ENCODE results near the gene RAB42.
A peak's percentile ranks its signal among the peaks of the same experiment; 100 is the strongest.

The RAB42 gene

DNA sequence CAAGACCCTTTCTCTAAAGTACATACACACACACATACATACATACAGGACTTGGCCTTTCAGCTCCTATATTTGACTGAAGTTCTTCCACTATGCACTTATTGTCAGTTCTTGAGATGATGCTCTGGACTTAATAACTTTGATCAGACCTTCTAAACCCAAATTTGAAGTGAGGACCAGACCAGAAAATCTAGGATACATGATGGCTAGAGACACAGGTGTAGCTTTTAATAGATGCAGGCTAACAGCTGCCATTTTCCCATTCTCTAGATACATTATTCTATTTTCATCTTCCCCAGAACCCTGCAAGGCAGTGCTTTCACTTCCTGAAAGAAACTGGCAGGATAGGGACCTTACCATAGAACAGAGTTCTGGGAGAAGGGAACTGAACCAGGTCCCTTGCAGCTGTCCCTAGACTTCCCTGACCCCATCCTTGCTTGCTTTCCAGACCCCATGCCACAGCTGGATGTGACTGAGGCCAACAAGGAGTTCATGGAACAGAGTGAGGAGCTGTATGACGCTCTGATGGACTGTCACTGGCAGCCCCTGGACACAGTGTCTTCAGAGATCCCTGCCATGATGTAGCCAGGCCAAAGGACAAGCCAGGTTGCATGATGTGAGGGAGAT is 14.9 kb upstream of the RAB42 start:
- H3K4me3 ChIP-seq (replicated peaks; ENCODE audit: low read depth, low read length), result no peak overlapping the region
- TF ChIP-seq, protein P1, sequence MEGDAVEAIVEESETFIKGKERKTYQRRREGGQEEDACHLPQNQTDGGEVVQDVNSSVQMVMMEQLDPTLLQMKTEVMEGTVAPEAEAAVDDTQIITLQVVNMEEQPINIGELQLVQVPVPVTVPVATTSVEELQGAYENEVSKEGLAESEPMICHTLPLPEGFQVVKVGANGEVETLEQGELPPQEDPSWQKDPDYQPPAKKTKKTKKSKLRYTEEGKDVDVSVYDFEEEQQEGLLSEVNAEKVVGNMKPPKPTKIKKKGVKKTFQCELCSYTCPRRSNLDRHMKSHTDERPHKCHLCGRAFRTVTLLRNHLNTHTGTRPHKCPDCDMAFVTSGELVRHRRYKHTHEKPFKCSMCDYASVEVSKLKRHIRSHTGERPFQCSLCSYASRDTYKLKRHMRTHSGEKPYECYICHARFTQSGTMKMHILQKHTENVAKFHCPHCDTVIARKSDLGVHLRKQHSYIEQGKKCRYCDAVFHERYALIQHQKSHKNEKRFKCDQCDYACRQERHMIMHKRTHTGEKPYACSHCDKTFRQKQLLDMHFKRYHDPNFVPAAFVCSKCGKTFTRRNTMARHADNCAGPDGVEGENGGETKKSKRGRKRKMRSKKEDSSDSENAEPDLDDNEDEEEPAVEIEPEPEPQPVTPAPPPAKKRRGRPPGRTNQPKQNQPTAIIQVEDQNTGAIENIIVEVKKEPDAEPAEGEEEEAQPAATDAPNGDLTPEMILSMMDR (IDR thresholded peaks at IDR 0.05; ENCODE audit: low read depth, low read length, missing control alignments), result no peak
- no peak for DNase-seq (ENCODE audit: extremely low read depth, low read depth)

DNA sequence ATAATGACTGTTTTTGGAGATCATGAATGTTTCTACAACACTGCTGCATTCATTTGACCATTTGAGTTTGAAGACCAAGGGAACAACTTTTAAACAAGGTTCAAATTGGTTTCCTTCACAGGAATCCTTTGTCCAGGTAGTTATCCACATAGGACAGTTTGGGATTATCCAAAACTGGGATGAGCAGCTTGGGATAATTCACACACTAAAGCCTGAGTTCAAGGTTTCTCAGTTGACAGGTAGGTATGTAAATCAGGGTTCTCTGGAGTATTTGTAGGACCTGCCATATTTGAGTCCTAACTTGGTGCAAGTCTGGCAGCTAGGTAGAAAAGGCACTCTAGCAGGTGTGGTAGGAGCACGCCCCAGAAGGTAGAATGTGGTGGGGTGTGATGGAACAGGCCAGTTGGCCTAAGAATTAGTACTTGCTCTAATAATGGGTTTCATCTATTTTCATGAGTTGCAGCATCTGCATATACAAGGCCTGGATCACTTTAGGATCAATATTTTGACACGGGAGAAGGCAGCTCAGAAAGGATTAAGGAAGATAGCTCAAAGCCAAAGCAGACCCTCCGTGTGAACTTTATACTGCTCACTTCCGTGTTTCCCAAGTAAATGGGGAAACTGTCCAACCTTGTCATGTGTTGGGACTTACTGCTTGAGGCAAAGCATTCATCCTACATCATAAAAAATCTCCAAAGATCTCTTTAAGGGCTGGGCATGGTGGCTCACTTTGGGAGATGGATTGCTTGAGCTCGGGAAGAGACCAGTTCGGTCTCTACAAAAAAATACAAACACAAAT is 14.1 kb upstream of the RAB42 start:
- TF ChIP-seq, protein P1 (IDR thresholded peaks at IDR 0.05; ENCODE audit: low read depth, low read length, missing control alignments), result no peak

DNA sequence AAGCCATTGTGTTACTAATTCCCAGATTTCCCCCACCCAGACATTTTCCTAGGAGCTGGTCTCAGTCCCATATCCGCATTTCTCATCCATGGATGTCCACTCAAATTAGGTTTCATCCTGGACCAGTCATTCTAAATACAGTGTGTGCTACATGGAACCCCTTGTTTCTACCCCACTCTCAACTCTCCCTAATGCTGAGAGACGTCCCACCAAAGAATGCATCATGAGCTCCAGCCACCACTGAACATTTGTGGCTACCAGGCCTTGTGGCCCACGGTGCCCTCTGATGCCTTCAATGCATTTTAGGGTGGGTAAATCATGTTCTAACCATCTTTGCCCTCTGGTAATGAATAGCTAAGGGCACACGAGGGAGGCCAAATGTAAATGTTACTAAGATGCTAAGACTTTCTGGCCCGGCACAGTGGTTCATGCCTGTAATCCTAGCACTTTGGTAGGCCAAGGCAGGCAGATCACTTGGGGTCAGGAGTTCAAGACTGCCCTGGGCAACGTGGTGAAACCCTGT is 13.3 kb upstream of the RAB42 start:
- H3K4me3 ChIP-seq (replicated peaks; ENCODE audit: low read depth, low read length), result peak overlapping the region; percentile 92
- TF ChIP-seq, protein P1 (IDR thresholded peaks at IDR 0.05; ENCODE audit: low read depth, low read length, missing control alignments), result no peak

More for the DNA sequence above, 14.1 kb upstream of the RAB42 start:
- DNase-seq (ENCODE audit: extremely low read depth, low read depth), result no peak
- H3K4me3 ChIP-seq (replicated peaks; ENCODE audit: low read depth, low read length), result peak overlapping the region; percentile 92; the same call in 1 of the 2 replicates

DNA sequence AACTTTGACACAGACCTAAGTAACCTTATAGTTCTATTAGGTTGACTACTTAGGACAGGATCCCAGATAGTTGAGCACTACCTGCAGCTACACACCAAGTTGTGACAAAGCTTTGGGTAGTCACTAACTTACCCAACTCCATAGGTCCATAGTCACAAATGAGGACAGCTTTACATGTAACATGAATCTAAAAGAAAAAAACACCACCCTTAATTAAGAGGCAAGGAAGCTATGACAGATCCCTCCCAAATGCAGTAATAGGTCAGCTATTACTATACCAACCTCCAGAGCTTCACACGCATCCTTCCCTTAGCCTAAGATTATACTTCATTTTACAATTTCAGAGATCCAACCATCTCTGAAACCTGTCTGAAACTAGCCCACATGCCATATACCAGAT is 12.7 kb upstream of the RAB42 start:
- peak overlapping the region; percentile 92 for H3K4me3 ChIP-seq (replicated peaks; ENCODE audit: low read depth, low read length)
- DNase-seq (ENCODE audit: extremely low read depth, low read depth), result no peak
- TF ChIP-seq, protein P1 (IDR thresholded peaks at IDR 0.05; ENCODE audit: low read depth, low read length, missing control alignments), result no peak

More for the DNA sequence above, 13.3 kb upstream of the RAB42 start:
- DNase-seq (ENCODE audit: extremely low read depth, low read depth), result no peak

DNA sequence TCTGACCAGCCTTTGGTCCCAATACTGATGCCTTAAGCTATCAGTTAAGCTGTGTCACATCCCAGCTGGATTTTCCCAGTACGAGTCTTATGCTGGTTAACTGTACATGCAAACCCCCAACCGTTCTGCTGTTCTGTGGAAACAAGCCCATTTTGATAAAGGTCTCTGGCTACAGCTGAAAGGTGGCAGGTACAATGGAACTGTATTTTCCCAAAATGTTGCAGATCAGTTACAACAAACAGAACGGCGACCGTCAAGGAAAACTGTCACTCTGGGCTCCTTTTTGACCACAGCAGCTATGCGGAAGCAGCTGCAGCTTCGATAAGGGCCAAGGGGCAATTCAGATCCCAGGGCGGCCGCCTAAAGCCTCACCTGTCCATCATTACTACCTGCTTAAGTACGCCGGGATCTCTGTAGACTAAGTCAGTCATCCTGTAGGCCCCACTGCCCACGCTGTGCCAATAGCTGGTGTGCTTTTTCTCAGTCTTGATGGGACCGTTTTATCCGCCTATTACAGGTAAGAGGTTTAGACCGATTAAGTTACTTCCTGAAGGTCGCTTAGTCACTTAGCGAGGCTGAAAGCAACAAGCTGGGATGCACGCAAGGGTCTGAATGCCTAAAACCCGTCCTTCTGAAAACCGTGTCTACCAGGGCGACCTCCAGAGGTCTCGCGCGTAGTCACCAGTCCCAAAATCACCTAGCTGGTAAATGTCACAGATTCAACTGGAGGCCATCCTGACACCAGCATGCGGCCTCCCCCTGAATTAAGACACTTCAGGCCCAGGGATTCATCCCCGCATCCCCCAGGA is 11.1 kb upstream of the RAB42 start:
- no peak for DNase-seq (ENCODE audit: extremely low read depth, low read depth)
- H3K4me3 ChIP-seq (replicated peaks; ENCODE audit: low read depth, low read length), result peak overlapping the region; percentile 92
- TF ChIP-seq, protein P1 (IDR thresholded peaks at IDR 0.05; ENCODE audit: low read depth, low read length, missing control alignments), result no peak

DNA sequence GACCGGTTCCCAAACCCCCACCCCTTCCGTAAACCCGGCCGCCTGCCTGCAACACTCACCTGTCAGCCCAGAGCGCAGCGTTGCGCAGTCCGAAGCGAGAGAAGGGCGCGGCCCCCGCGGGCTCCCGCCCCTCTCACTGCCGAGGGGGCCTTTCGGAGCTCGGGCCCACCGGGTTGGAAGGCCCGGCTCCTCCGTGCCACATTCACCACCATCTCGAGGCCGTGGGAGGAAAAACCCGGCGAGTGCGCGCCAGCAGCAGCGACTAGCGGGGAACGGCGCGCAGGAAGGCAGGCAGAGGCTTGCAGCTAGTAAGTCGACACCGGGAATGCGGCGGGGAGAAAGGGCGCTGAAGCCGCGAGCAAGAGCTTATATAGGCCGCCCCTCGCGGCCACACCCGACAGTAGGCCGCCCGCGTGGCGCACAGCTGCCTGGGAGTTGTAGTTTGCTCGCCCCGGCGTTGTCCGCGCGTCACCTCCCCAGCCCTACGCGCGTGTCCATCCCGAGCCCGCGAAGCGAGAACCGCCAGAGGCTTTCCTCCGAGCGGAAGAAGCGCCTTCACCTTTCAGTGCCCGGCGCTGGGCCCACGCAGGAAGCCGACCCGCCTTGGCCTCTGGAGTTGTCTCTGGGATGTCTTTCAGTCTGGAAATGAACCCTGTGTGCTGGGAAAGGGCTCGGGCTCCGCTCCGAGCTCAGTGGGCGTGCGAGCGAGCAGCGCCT is 10.4 kb upstream of the RAB42 start:
- TF ChIP-seq, protein P1 (IDR thresholded peaks at IDR 0.05; ENCODE audit: low read depth, low read length, missing control alignments), result no peak

More for the DNA sequence above, 10.4 kb upstream of the RAB42 start:
- peak; percentile 84 for DNase-seq (ENCODE audit: extremely low read depth, low read depth)
- peak overlapping the region; percentile 92 for H3K4me3 ChIP-seq (replicated peaks; ENCODE audit: low read depth, low read length)
